Left lung (tissue), 10 donors: ENCODE measurements around the gene OPTC. TPM values are rescaled to one million over a fixed set of nuclear protein-coding genes. Genes with fewer than 3 reads are reported as not detected.

Experiments used
- ATAC-seq: fragments of 200-7000 bp; cut with Tn5 transposase; one replicate; pipeline ENCODE4 v1.9.1; 2020; ENCODE audit warnings: moderate library complexity
- DNase-seq, 4 donors: peaks; one replicate each; pipeline ENCODE4 v3.0.0-alpha.2; 2013 to 2020
- H3K27ac ChIP-seq, 2 donors: fragments of 200-600 bp; sonication (generic) in 1 of 2; one replicate each; pipeline versions ENCODE4 v1.5.0 to v1.8.0; 2020 to 2021
- H3K27me3 ChIP-seq, 2 donors: fragments of 200-600 bp; sonication (generic) in 1 of 2; one replicate each; pipeline versions ENCODE4 v1.5.0 to v1.8.0; 2020 to 2021
- H3K36me3 ChIP-seq, 2 donors: fragments of 200-600 bp; sonication (generic) in 1 of 2; one replicate each; pipeline versions ENCODE4 v1.5.0 to v1.8.0; 2020 to 2021
- H3K4me1 ChIP-seq, 2 donors: fragments of 200-600 bp; one replicate each; pipeline ENCODE4 v1.8.0; 2021
- H3K4me3 ChIP-seq, 2 donors: fragments of 200-600 bp; sonication (generic) in 1 of 2; one replicate each; pipeline versions ENCODE4 v1.5.0 to v1.8.0; 2020 to 2021; ENCODE audit warnings: mild to moderate bottlenecking in 1 of 2
- H3K9me3 ChIP-seq, 2 donors: fragments of 200-600 bp; sonication (generic) in 1 of 2; one replicate each; pipeline versions ENCODE4 v1.5.0 to v1.8.0; 2020 to 2021
- intact Hi-C, 2 donors: fragments of 100-400 bp; cut with DNase I; formaldehyde crosslinking; loops; one replicate each; pipeline versions ENCODE4 v1.11.2 to v1.14.2; 2022
- polyA plus RNA-seq, 6 donors: library from polyadenylated mRNA; unstranded; fragments of 120-200 nt; gene quantifications; one replicate each; pipeline ENCODE4 v1.2.1, GENCODE V29; 2013; ENCODE audit not compliant: insufficient read length in 6 of 6
- total RNA-seq, 2 donors: library from RNA; stranded (reverse); fragmentation: NEBNext Ultra II Directional; extraction: Animal tissue kit (Norgen Biotek cat#: 25700); gene quantifications; one replicate each; pipeline ENCODE4 v1.2.1, GENCODE V29; 2021
- TF ChIP-seq, protein P1 (sequence below), 2 donors: fragments of 200-600 bp; sonication (generic) in 1 of 2; IDR thresholded peaks; one replicate each; pipeline versions ENCODE4 v1.5.0 to v1.8.0; 2021; ENCODE audit warnings: antibody characterized with exemption in 2 of 2
- donor health status: DM: no; HTN: yes; CAD: no.
- donor health status: DM: no; HTN: no; CAD: no.

Gene OPTC
- total and polyA plus RNA-seq, 8 donors = not detected

DNA sequence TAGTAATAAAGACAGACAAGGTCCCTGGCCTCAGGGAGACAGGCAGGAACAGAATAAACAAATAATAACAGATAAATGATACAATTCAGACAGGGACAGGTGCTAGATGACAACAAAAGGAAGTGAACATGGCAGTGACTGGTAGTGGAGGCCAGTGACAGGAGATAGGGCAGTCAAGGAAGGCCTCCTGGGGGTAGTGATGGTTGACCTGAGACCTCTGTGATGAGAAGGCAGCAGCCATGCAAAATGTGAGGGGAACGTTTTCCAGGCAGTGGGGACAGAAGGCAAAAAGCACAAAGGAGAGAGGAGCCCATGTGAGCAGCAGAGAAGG lies 18.5 kb downstream of the OPTC start:
- peak overlapping the region; percentile 23 to 58 for H3K27ac ChIP-seq
- no peak for ATAC-seq

DNA sequence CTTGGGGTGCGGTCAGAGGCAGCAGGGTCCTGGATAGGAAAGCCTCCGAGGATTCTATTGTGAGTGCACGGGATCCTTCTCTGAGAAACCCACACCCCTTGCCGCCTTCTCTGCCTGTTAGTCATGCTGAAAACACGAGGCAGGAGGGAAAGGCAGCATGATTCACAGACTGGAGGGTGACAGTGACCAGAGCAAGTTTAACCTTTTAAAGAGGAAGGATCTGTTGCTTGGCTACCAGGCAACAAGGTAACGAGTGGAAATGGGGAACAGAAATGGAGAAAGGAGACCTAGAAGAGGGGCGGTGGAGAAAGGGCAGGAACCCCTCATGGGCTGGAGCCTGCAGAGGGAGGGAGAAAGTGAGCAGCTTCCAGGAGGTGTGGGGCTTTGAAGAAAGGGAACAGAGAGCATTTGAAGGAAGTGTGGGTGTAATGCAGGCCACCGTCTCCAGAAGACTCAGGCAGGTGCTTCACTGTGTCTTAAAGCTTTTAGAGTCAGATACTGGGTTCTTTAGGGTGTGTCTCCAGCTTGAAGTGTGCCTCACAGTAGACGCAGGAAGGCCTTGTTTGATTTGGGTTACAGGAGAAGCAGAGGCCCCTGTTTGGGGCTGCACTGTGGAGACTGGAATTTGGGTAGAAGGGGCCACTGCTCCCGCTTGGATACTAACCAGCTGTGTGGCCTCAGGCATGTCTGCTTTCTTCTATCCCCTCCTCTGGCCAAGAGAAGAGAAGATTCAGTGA lies 19.1 kb downstream of the OPTC start:
- no peaks in the 10 kb centered on the region for H3K9me3 ChIP-seq
- no peak overlapping the region for H3K4me3 ChIP-seq
- ATAC-seq = peak; percentile 87
- peak overlapping the region; percentile 23 to 58 for H3K27ac ChIP-seq
- peaks cover 14 to 45% of the 10 kb centered on the region in 2 donors for H3K4me1 ChIP-seq
- intact Hi-C loops = no loop called here
- no peaks in the 10 kb centered on the region for H3K27me3 ChIP-seq
- no peaks in the 10 kb centered on the region for H3K36me3 ChIP-seq
- TF ChIP-seq, protein P1, sequence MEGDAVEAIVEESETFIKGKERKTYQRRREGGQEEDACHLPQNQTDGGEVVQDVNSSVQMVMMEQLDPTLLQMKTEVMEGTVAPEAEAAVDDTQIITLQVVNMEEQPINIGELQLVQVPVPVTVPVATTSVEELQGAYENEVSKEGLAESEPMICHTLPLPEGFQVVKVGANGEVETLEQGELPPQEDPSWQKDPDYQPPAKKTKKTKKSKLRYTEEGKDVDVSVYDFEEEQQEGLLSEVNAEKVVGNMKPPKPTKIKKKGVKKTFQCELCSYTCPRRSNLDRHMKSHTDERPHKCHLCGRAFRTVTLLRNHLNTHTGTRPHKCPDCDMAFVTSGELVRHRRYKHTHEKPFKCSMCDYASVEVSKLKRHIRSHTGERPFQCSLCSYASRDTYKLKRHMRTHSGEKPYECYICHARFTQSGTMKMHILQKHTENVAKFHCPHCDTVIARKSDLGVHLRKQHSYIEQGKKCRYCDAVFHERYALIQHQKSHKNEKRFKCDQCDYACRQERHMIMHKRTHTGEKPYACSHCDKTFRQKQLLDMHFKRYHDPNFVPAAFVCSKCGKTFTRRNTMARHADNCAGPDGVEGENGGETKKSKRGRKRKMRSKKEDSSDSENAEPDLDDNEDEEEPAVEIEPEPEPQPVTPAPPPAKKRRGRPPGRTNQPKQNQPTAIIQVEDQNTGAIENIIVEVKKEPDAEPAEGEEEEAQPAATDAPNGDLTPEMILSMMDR (IDR thresholded peaks at IDR 0.05) = no peak
- DNase-seq = peak in 1 of 4 donors; percentile 69

More for the DNA sequence above, 18.5 kb downstream of the OPTC start:
- TF ChIP-seq, protein P1 (IDR thresholded peaks at IDR 0.05) = no peak
- Histone ChIP-seq H3K36me3 (no peaks in the 10 kb centered on the region), H3K4me1 (peaks cover 17 to 51% of the 10 kb centered on the region in 2 donors), H3K9me3 (no peaks in the 10 kb centered on the region), H3K27me3 (no peaks in the 10 kb centered on the region), H3K4me3 (no peak overlapping the region)
- DNase-seq = no peak
- intact Hi-C loops = no loop called here

DNA sequence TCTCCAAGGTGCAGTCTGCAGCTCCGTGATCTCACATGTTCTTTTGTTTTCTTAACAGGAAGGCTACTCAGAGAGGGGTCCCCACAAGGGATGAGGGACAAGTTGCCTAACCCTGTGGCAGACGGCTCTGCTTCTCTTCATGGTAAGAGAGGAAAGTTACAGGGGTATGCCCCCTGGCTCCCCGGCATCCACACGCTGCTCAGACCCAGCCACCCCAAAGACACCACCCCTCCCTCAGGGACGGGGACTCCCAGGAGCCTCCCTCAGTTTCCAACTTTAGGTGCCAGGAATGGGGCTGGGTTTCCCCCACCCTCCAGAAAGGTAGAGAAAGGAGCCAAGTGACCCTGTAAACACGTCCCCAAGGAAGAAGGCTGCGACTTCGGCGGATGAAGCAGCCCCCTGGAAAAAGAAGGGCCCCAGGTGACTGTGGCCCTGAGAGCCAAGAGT lies 19.7 kb downstream of the OPTC start:
- Histone ChIP-seq H3K4me3 (no peak overlapping the region), H3K27me3 (no peaks in the 10 kb centered on the region), H3K9me3 (no peaks in the 10 kb centered on the region), H3K4me1 (peaks cover 14 to 42% of the 10 kb centered on the region in 2 donors), H3K27ac (peak overlapping the region in 1 of 2 donors; percentile 58), H3K36me3 (no peaks in the 10 kb centered on the region)
- intact Hi-C loops = no loop called here
- DNase-seq = no peak
- no peak for ATAC-seq
- TF ChIP-seq, protein P1 (IDR thresholded peaks at IDR 0.05) = no peak

DNA sequence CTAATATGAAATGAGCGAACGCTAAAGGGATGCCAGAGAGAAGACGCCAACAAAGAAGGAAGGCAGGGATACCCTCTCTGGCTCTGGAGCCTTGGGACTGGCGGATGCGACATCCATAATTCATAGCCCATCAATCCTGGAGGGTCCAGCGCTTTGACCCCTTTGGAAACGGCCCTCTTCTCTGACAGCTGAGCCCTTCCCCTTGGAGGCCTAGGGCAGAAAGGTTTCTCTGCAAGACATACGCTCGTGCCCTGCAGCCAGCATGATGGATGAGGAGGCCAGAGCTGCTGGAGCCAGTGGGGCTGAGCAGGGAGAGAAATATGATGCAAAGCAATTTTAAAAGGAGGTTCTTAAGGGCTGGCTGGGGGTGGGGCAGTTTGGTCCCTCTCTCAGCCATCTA lies 22.2 kb downstream of the OPTC start:
- no peak overlapping the region for H3K27ac ChIP-seq
- H3K36me3 ChIP-seq = no peaks in the 10 kb centered on the region
- no peaks in the 10 kb centered on the region for H3K27me3 ChIP-seq
- H3K4me3 ChIP-seq = no peak overlapping the region
- no peak for ATAC-seq
- TF ChIP-seq, protein P1 (IDR thresholded peaks at IDR 0.05) = no peak
- DNase-seq = no peak
- intact Hi-C loops = no loop called here
- no peaks in the 10 kb centered on the region for H3K9me3 ChIP-seq
- peaks cover 14 to 40% of the 10 kb centered on the region in 2 donors for H3K4me1 ChIP-seq

DNA sequence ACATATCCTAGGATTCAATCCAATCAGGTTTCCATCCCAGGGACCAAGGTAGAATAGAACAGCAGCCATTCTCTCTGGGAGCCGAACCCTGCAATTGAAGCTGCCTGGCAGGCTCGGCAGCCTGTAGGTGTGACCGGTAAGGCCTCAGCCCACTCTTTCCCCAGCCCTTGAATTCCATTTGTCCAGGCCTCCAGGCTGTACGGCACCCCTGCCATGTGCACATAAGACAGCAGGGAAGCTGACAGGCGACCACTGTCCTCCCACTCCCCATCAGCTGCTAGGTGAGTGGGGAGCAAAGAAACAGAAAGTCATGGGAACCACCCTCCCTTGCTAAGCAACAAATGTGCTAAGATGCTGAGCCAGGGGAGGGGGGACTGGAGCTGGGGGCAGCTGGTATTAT lies 23.0 kb downstream of the OPTC start:
- ATAC-seq = no peak
- no peak for DNase-seq
- no peaks in the 10 kb centered on the region for H3K36me3 ChIP-seq
- intact Hi-C loops = no loop called here
- H3K27ac ChIP-seq = no peak overlapping the region
- no peaks in the 10 kb centered on the region for H3K27me3 ChIP-seq
- H3K4me3 ChIP-seq = no peak overlapping the region
- TF ChIP-seq, protein P1 (IDR thresholded peaks at IDR 0.05) = no peak
- no peaks in the 10 kb centered on the region for H3K9me3 ChIP-seq
- peaks cover 14 to 38% of the 10 kb centered on the region in 2 donors for H3K4me1 ChIP-seq
